ENCODE results near the gene TTLL8.

GRCh38 chr22:50035976-50036724 is 21.9 kb downstream of the TTLL8 start:
- TF ChIP-seq CTCF (IDR thresholded peaks at IDR 0.05), result no peak
- no peak for TF ChIP-seq POLR2AphosphoS5 (IDR thresholded peaks at IDR 0.05)
